Measurements from ENCODE around the gene RAD1. TPM values are rescaled to one million over a fixed set of nuclear protein-coding genes. Genes with fewer than 3 reads are reported as not detected.
"Not testable (repeated sequence)": the region's sequence is repeated elsewhere in the genome, so short reads cannot be mapped to it uniquely, and the experiment has no call there.

Gene RAD1, protein sequence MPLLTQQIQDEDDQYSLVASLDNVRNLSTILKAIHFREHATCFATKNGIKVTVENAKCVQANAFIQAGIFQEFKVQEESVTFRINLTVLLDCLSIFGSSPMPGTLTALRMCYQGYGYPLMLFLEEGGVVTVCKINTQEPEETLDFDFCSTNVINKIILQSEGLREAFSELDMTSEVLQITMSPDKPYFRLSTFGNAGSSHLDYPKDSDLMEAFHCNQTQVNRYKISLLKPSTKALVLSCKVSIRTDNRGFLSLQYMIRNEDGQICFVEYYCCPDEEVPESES
- 44.0 TPM for total RNA-seq

DNA sequence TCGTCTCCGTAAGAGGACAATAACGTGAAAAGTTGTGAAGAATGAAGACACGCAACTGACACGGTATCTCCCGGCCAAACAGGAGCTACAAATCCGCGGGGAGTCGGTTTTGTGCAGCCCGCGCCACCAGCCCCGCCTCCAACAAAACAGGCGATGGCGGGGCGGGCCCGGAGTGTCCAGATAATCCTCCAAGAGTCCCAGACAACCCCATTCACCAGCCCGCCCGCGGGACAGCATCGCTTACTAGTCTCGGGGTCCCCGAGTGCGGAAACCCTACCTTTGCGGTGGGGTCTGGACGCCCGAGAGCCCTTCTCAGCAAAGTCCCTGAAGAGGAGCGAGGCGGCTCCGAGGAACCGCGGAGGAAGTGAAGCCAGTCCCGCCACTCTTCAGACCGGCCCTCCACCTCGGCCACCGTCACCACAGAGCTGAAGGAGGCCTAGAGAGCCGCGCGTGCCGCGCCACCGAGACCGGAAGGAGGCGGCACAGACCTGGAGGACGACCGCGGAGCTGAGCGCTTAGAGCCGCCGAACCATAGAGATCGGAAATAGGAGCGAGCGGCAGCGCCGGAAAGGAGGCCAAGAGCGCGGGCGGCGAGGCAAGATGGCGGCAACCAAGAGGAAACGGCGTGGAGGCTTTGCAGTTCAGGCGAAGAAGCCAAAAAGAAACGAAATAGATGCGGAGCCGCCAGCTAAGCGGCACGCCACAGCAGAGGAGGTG, at the start of gene RAD1, which contains the start of gene BRIX1:
Gene RAD1, minus strand, starts transcription at position 366 of the 717 bp plus-strand sequence. CDS start 612 bp downstream, outside the sequence.
Gene BRIX1, plus strand, starts transcription at position 573 of the 717 bp plus-strand sequence. Its CDS starts 28 bp downstream, at position 601.
- DNase-seq (ENCODE audit: low spot score in 2 of 2) (peak; percentile 72 to 88), FAIRE-seq (no peak)

DNA sequence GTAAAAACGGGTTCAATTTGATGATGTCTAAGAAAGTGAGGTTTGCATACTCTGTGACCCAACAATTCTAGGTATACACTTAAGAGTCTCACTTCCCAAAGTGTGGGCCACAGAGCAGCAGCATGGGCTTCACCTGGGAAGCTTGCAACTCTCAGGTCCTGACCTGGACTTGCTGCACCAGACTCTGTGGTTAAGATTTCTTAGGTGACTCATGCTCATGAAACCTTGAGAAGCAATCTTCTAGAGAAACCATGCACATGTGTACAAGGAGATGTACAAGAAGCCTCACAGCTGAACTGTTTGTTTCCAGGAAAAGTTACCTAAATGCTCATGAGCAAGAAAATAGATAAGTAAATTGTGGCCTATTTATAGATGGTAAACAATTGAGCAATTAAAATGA, 44.0 kb upstream of the RAD1 start:
- FAIRE-seq (no peak), DNase-seq (ENCODE audit: low spot score in 2 of 2) (no peak)

DNA sequence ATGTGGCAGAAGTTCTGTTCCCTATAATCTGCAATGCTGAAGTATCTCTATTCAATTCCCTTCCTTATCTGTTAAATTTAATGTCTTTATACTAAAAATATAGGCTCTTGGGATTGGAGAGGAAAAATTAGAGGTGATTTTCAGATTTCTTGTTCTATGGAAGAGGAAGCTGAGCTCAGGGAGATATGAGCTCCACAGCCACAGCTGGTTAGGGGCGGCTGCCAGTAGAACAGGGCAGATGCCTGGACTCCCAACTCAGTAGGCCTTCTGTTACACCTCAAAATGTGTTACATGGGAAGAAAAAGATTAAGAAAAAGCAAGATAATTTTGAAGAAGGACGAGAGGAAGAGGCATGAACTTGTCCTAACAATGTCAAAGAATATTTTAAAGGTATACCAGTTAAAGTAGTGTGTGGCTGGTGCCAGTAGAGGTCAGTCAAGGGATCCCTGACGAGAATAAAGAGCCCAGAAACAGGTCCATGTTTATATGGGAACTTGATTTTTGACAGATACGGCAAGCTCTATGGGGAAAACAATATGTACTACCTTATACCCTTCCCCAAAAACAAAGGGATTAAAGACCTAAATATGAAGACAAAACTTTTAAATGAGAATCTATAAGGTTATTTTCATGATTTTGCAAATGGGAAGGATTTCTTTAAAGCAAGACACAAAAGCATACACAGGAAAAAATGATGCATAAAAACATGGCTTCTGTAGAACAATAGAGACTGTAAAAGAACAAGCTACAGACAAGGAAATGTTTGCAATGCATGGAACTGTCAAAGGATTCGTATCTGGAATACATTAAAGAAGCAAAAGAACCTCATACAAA, 42.8 kb upstream of the RAD1 start:
- no peak for FAIRE-seq
- DNase-seq (ENCODE audit: low spot score in 2 of 2), result peak in 1 of 2 donors; percentile 18

DNA sequence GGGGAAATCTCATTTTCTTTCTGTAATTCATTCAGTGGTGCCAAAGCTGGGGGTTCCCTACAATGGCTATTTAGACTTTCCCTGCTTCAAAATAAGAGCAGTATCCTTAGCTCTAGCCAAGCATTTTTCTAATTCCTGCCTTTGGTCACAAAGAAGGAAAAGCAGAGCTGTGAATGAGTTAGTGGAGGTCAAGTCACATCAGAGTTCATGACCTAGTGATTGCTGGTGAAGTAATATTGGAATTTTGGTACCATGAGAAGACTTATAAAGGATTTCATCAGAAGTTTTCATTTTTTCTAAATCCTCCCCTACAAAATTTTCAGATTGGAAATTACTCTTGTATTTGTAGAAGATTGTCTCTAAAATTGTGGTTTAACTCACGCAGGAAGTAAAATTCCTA, 42.0 kb upstream of the RAD1 start:
- DNase-seq (ENCODE audit: low spot score in 2 of 2), result no peak
- no peak for FAIRE-seq

DNA sequence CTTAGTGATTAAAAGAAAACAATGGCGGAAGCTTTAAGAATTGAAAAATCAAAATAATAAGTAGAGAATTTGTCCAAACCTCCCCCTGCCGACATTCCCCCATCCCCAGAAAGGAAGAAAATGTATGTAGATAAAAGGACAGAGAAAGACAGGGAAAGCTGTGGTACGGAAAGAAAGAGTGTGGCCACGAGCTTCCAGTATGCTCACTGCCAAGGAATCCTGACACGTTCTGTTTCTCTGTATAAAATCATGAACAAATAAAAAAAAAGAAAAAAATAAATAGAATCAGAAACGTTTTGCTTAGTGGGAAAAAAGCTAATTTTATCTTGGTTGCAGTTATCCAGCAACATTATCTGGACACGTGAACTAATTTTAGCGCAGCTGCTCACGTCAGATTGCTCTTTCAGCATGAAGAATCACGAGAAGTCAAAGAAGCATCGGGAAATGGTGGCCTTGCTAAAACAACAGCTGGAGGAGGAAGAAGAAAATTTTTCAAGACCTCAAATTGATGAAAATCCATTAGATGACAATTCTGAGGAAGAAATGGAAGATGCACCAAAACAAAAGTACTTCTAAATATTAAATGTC, 29.2 kb upstream of the RAD1 start:
- FAIRE-seq (no peak), DNase-seq (ENCODE audit: low spot score in 2 of 2) (no peak)

DNA sequence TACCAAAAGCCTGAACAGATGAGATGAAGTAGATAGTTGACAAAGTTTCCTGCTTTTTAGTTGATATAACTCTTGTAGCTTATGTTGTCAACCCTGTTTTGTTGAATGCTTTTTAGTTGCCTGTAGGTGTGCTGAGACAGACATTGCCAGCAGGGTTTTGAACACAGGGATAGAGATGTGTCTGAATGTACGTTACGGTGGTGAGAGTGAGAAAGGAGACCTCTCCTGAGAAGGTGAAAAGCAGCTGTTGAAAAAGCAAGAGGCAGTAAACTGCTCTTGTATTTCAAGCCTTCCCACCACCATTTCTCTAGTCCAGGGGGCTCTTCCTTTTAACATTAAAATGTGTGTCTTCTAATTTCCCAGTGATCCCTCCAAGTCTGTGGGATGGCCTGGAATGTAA, 28.7 kb upstream of the RAD1 start:
- no peak for FAIRE-seq
- no peak for DNase-seq (ENCODE audit: low spot score in 2 of 2)

DNA sequence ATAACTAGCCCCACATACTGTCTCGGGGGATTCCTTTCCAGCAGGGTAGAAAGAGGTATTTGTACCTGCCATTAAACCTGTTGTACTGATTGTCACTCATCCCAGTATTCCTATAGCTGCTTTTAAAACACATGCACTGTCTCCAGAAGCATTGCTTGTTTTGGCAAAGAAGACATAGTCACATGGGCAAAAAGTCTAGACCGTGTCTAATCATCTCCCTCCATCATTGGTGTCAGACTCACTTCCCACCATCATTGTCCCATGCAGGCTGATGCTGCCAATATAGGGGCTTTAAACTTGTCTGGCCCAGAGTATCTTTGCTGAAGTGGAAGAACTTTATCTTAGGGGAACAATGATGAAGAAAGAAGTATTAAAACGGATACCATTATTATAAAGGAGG, 26.6 kb upstream of the RAD1 start:
- DNase-seq (ENCODE audit: low spot score in 2 of 2) (no peak), FAIRE-seq (no peak)

DNA sequence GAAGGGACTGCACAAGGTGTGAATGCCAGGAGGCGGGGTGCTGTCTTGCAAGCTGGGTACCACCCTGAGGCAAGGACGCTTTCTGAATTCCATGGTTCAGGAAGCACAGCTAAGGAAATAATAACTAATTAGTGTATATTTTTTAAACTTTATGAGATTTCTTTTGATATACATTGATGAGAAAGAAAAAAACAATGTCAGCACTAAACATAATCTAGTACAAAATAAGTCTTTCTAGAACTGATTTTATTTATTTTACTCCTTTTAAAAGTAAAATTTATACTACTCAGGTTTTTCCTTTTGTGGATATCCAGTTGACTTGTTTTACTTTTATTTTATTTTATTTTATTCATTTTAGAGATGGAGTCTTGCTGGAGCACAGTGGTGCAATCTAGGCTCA, 17.6 kb upstream of the RAD1 start:
- no peak for DNase-seq (ENCODE audit: low spot score in 2 of 2)
- FAIRE-seq, result no peak

DNA sequence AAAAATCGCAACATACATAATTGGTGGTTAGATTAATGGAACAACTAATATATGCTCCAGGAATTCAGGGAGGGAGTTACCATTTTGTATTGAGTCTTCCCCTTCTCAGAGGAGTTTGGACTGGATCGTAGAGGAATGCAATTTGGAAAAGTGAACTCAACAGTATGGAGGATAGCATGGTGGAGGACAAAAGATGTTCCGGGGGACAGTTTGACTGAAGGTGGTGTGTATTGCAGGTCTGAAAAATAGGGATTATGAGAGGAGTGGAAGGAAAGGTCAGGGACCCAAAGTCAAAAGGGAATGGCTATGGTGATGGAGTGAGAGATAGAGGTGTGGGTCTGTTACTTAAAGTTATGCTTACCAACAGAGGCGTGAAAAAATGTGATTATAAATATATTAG, 15.6 kb upstream of the RAD1 start:
- no peak for FAIRE-seq

DNA sequence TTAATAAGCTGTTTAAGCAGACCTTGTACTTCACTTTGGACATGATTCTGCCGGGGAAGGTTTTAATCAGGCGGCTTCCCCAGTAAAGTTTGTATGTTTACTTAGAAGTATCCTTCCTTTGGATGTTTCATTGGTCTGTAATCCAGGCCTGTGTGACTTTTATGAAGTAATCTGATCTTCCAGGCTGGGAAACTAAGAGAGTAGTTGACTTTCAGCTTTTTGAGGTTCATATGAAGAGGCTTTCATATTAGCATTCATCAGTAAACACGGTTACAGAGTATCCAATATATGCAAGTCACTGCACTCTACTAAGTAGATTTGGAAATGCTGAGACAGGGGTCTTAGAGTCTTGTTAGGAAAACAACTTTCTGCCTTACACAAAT, 15.1 kb upstream of the RAD1 start:
- FAIRE-seq, result no peak

More for the DNA sequence above, 15.6 kb upstream of the RAD1 start:
- DNase-seq (ENCODE audit: low spot score in 2 of 2), result no peak

DNA sequence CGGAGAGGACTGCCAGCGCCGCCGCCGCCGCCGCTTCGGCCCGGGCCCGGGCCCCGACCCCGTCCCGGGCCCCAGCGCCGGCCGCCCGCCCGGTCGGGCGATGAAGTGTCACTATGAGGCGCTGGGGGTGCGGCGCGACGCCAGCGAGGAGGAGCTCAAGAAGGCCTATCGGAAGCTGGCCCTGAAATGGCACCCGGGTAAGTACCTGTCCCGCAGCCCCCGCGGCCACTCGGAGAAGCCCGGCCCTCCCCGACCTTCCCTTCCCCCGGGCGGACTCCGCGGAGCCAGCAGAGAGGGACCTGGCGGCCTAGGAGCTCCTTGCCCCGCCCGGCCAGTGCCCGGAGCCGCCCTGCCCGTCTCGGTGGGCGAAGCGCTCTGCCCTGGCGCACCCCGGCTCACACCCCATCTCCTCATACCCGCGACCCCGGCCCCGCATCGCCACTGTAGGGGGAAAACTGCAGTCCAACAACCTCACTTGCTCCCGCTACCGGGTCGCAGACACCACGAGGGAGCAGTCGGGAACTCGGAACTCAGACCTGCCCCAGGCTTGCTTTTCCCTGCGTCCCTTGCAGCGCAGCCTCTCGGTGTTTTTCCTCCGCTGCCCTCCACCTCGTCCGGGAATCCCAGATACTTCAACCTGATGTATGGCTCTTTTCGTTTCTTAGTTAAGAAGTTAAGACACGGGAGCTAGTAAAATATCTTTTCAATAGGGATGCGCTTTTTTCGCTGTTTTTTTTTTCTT, 14.6 kb upstream of the RAD1 start:
- FAIRE-seq, result no peak

More for the DNA sequence above, 15.1 kb upstream of the RAD1 start:
- DNase-seq (ENCODE audit: low spot score in 2 of 2), result no peak

DNA sequence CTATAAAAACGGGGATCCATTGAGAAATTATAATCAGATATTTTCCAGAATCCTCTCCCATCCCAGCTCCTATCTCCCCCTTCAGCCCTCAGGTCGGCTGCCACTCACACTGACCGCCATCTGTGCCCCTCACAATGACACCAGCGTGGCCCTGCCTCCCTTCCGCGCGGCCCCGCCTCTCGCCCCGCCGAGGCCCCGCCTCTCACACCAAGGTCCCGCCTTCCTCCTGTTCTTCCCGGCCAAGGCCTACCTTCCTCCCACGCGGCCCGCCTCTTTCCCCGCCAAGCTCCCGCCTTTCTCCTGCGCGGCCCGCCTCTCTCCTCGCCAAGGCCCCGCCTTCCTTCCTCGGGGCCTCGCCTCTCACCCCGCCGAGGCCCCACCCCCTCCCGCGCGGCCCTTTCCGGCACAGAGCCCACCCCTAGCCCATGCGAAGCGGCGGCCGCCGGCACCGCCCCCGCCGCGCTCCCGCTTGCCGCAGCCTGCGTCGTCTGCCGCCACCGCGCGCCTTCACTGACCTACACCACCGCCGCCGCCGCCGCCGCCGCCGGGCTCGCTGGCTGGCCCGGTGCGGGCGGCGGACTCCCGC, 13.9 kb upstream of the RAD1 start, which contains the start of gene DNAJC21:
Gene DNAJC21, plus strand, starts transcription at position 426 of the 586 bp plus-strand sequence. CDS start 261 bp downstream, outside the sequence.
- FAIRE-seq (peak; percentile 31), DNase-seq (ENCODE audit: low spot score in 2 of 2) (peak; percentile 97 to 98)

More for the DNA sequence above, 14.6 kb upstream of the RAD1 start:
- peak in 1 of 2 donors; percentile 71 for DNase-seq (ENCODE audit: low spot score in 2 of 2)

DNA sequence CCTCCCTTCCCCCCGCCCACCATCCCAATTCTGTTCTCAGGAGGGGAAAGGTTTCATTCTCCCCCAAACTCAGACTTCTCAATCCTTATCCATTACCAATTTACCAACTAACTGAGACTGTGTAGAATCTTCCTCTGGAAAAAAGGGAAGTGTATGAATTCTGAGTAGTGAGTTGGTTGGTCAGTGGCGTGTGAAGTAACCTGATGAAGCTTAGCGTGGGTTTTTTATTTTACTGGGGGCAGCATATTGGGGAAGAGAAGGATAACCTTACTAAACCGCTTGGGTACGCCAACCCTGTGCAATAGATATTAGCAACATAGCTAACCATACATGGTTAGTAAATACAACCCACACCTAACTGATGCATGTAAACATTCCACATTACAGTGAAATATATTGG, 13.0 kb upstream of the RAD1 start:
- no peak for DNase-seq (ENCODE audit: low spot score in 2 of 2)
- FAIRE-seq, result no peak

DNA sequence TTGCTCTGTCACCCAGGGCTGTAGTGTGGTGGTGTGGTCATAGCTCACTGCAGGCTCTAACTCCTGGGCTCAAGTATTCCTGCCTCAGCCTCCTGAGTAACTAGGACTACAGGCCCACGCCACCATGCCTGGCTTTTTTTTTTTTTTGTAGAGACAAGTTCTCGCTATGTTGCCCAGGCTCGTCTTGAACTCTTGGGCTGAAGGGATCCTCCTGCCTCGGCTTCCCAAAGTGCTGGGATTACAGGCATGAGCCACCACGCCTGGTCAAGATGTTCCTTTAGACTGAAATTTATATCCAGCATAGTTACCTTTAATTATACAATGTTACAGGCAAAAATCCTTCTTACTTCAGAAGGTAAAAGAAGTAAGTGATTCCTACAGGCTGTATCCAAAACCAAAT, 12.5 kb upstream of the RAD1 start:
- no peak for FAIRE-seq
- no peak for DNase-seq (ENCODE audit: low spot score in 2 of 2)

DNA sequence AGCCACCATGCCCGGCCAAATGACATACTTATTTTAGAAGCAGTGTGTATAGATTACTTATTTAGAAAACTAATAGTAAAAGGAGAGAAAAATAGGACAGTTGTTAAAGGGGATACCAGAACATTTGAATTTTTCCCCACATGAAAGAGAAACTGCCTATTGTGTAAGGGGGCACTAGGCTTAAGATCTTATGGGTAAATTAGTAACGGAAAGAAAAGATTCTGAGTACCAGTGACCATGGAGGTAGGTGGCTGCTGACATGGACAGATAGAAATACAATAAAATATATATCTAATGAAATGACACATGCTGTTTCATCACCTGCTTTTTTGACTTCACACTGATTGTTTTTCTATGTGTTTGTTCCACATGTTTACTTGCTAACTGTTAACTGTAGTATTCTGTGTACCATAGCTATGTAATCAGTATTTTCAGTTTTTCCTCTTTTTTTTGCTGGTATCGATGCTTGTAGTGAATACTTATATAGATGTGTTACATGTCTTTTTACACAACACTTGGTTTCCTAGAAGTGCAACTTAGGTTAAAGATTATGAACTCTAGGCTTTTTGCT, 11.1 kb upstream of the RAD1 start:
- FAIRE-seq (no peak), DNase-seq (ENCODE audit: low spot score in 2 of 2) (no peak)

DNA sequence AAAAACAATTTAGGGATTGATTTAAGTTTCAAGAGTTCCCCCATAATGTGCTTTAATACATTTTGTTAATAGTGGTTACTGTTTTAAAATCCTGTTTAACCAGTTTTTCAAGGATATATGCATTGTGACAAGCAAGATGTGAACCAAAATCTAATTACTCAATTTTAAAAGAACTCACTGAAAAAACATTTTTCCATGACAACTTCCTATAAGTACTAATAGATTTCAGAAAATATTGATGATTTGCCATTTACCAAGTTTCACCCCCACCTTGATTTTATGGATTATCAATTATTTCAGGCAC, 9.1 kb upstream of the RAD1 start:
- FAIRE-seq (no peak), DNase-seq (ENCODE audit: low spot score in 2 of 2) (no peak)

DNA sequence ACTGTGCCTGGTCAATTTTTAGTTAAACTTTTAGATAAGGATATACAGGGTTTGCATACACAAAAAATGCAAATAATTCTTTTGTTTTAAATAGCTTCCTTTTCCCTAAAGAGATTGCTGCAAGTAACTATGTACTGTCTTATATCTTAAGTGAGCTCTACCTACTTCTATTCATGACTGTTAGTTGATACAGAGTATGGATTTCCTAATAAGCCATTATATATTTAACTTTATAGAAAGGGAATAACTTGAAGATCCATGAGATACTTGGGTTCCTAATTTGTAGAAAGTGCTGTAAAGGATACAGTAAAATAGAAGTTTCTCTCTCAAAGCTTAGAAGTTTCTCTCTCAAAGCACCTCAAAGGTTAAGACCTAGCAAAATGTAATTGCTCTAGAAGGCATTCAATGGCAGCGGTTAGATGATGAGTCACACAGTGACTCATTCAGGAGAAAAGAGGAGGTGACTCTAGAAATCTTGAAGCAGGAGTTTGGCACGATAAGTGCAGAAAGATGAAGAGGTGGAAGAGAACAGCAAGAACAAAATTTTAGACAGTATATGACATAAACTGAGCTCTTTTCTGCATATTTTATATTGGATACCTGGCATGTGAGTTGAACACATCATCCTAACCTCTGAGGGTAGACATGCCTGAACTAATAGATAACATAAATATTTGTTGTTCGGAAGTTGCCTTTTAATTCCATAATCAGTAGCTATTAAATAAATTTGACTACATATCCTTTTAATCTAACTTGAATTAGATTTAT, 8.6 kb upstream of the RAD1 start:
- no peak for DNase-seq (ENCODE audit: low spot score in 2 of 2)
- no peak for FAIRE-seq

DNA sequence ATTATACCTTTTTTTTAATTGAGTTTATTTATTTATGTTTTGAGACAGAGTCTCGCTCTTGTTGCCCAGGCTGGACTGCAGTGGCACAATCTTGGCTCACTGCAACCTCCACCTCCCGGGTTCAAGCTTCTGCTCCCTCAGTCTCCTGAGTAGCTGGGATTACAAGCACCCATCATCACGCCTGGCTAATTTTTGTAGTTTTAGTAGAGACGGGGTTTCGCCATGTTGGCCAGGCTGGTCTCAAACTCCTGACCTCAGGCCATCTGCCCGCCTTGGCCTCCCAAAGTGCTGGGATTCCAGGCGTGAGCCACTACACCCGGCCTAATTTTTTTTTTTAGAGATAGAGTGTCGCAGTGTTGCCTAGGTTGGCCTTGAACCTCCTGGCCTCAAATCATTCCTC, 8.0 kb upstream of the RAD1 start:
- DNase-seq (ENCODE audit: low spot score in 2 of 2); FAIRE-seq: not testable (repeated sequence)

DNA sequence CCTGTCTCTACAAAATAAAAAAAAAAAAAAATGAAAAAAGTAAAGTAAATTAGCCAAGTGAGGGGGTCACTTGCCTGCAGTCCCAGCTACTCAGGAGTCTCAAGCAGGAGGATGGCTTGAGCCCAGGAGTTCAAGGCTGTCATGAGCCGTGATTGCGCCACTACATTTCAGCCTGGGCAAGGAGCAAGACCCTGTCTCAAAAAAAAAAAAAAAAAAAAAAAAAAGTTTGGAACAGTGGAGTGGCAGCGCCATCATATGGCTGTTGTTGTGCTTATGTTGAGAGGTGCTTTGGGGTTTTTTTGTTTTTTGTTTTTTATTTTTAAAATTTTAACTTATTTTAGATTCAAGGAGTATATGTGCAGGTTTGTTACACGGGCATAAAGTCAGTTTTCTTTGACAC, 3.8 kb upstream of the RAD1 start:
- no peak for DNase-seq (ENCODE audit: low spot score in 2 of 2)
- no peak for FAIRE-seq
